Mesothelial cell of epicardium (in vitro differentiated cells): Measurements from ENCODE around the gene FHIT. TPM values are rescaled to one million over a fixed set of nuclear protein-coding genes. Genes with fewer than 3 reads are reported as not detected.

ENCODE experiments used
- DNase-seq, 2 experiments: peaks; one replicate each; pipeline ENCODE4 v3.0.0; 2021; ENCODE audit warnings: low spot score in 2 of 2; ENCODE audit not compliant: unreplicated experiment in 2 of 2
- H3K27ac Mint-ChIP-seq: 2 replicates; pipeline ENCODE4 v1.8.0; 2021; ENCODE audit warnings: mixed read lengths
- H3K27me3 Mint-ChIP-seq: 2 replicates; pipeline ENCODE4 v1.8.0; 2021; ENCODE audit warnings: low read depth, mixed read lengths
- H3K36me3 Mint-ChIP-seq: 2 replicates; pipeline ENCODE4 v1.8.0; 2021; ENCODE audit warnings: mixed read lengths
- H3K4me1 Mint-ChIP-seq: 2 replicates; pipeline ENCODE4 v1.8.0; 2021; ENCODE audit warnings: mixed read lengths
- H3K4me3 Mint-ChIP-seq: 2 replicates; pipeline ENCODE4 v1.8.0; 2021; ENCODE audit warnings: mild to moderate bottlenecking, moderate library complexity, mixed read lengths
- H3K9me3 Mint-ChIP-seq: 2 replicates; pipeline ENCODE4 v1.8.0; 2021; ENCODE audit warnings: mixed read lengths
- total RNA-seq: library from RNA; stranded (reverse); gene quantifications from 3 replicates; pipeline ENCODE4 v1.2.1, GENCODE V29; 2021
- TF ChIP-seq, protein P1 (sequence below): fragments of 200-600 bp; sonication (generic); IDR thresholded peaks from one replicate; pipeline ENCODE4 v1.5.0; 2021; ENCODE audit warnings: antibody characterized with exemption; ENCODE audit not compliant: unreplicated experiment

The FHIT gene
- total RNA-seq, 1 donor from 2014 or later: 10.7 TPM

DNA sequence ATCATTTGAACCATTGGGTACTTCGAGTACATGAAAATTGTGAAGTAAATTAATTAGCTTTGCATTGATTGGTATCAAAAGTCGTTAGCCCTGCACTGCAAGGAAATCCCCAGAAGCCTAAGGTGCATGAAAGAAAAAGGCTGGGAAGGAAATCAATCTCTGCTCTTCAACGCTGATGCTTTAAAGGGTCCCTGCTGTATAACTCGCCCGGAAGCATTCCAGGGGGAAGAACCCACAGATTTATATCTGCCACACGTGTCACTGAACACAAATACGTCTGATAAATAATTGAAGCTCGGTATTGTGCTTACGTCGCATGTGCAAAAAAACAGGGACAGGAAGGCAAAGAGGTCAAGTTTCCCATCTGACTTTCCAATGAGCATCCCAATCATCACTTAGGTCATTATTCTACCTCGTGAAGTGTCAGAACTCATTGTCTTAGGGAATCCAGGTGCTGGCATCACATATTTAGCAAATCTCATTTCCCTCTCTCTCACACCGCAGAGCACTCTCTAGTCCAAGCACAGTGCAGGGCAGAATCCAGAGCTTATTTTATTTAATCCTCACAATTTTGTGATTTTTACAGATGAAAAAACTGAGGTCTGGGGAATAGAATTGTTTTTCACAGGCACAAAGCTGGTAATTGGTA, 1397.1 kb downstream of the FHIT start:
- TF ChIP-seq, protein P1, sequence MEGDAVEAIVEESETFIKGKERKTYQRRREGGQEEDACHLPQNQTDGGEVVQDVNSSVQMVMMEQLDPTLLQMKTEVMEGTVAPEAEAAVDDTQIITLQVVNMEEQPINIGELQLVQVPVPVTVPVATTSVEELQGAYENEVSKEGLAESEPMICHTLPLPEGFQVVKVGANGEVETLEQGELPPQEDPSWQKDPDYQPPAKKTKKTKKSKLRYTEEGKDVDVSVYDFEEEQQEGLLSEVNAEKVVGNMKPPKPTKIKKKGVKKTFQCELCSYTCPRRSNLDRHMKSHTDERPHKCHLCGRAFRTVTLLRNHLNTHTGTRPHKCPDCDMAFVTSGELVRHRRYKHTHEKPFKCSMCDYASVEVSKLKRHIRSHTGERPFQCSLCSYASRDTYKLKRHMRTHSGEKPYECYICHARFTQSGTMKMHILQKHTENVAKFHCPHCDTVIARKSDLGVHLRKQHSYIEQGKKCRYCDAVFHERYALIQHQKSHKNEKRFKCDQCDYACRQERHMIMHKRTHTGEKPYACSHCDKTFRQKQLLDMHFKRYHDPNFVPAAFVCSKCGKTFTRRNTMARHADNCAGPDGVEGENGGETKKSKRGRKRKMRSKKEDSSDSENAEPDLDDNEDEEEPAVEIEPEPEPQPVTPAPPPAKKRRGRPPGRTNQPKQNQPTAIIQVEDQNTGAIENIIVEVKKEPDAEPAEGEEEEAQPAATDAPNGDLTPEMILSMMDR: no peak
- Mint-ChIP-seq H3K27me3 (peaks cover 10% of the 10 kb centered on the region), H3K9me3 (no peaks in the 10 kb centered on the region), H3K36me3 (no peaks in the 10 kb centered on the region), H3K4me1 (peaks cover 16% of the 10 kb centered on the region), H3K4me3 (no peak overlapping the region), H3K27ac (no peak overlapping the region)
- DNase-seq: no peak

DNA sequence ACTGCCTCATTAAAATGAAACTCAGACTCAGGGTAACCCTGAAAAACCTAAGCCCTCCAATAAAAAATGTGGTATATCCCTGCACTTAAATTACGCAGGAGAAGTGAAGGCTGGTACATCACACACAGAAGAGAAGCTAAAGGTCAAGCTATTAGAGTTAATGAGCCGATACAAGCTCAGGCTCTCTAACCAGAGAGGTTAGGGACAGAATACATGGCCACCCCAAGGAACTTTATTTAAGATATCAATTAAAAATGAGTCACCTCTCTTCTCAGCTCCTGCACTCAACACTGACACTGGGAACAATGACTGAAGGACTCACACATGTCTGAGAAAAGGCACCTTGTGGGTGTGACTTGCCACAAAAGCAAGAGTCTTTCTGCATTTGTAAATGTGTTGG, 1400.8 kb downstream of the FHIT start:
- Mint-ChIP-seq H3K27me3 (peaks cover 1% of the 10 kb centered on the region), H3K4me1 (peaks cover 5% of the 10 kb centered on the region), H3K27ac (no peak overlapping the region), H3K4me3 (no peak overlapping the region), H3K36me3 (peaks cover 5% of the 10 kb centered on the region), H3K9me3 (peaks cover 13% of the 10 kb centered on the region)
- DNase-seq: no peak
- TF ChIP-seq, protein P1: no peak

DNA sequence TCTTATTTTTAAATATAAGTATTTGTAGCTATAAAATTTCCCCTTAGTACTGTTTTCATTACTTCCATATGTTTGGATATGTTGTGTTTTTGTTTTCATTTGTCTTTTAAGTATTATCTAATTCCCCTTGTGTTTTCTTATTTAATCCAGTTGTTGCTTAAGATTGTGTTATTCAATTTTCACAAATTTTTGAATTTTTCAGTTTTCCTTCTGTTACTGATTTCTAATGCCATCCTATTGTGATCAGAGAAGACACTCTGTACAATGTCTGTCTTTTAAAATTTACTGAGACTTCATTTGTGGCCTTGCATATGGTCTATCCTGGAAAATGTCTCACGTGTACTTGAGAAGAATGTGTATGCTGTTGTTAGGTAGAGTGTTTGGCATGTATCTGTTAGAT, 1405.9 kb downstream of the FHIT start:
- no peak overlapping the region for H3K27ac Mint-ChIP-seq
- no peak for DNase-seq
- H3K36me3 Mint-ChIP-seq: peaks cover 5% of the 10 kb centered on the region
- no peaks in the 10 kb centered on the region for H3K4me1 Mint-ChIP-seq
- H3K4me3 Mint-ChIP-seq: no peak overlapping the region
- H3K27me3 Mint-ChIP-seq: peaks cover 2% of the 10 kb centered on the region
- peaks cover 21% of the 10 kb centered on the region for H3K9me3 Mint-ChIP-seq
- TF ChIP-seq, protein P1: no peak

DNA sequence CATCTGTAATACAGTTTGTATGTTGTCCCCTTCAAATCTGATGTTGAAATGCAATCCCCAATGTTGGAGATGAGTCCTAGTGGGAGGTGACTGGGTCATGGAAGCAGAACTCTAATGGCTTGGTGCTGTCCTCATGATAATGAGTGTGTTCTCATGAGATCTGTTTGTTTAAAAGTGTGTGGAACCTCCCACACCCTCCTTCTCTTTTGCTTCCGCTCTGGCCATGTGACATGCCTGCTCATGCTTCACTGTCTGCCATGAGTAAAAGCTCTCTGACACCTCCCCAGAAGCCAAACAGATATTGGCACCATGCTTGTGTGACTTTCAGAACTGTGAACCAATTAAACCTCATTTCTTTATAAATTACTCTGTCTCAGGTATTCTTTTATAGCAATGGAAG, 1407.4 kb downstream of the FHIT start:
- Mint-ChIP-seq H3K4me1 (no peaks in the 10 kb centered on the region), H3K36me3 (peaks cover 5% of the 10 kb centered on the region), H3K27me3 (peaks cover 2% of the 10 kb centered on the region), H3K9me3 (peaks cover 21% of the 10 kb centered on the region), H3K27ac (no peak overlapping the region), H3K4me3 (no peak overlapping the region)
- DNase-seq: no peak
- TF ChIP-seq, protein P1: no peak

DNA sequence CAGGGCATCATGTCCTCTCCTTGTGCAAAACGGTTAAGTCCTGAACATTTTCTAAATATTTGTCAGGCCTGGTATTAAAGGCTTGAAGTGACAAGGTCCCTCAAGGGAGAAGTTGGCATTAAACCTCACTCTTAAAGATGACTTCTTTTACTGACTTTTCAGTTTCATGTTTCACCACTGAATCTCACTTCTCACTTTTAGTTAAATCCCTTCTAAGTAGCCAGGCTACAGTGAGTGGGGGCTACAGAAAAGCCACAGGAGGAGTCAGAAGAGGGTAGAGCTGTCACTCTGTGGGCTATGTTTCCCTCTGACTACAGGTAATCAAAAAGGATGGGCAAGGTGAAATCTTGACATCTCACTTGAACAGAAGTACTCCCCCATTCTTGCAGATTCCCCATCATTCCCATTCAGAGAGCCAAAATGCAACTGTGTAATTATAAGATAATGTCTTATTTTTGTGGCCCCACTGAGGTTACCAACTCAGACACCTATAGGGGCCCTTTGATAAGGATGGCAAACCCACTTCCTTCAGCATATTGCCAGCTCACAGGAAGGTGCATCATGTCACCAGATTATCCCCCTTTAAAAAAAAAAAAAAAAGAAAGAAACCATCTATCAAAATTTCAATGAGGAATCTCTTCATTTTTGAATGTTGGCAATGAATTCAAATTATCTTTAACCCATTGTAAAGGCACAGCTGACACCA, 1411.3 kb downstream of the FHIT start:
- Mint-ChIP-seq H3K4me1 (no peaks in the 10 kb centered on the region), H3K27ac (no peak overlapping the region), H3K27me3 (peaks cover 2% of the 10 kb centered on the region), H3K36me3 (no peaks in the 10 kb centered on the region), H3K9me3 (peaks cover 12% of the 10 kb centered on the region), H3K4me3 (no peak overlapping the region)
- TF ChIP-seq, protein P1: no peak
- no peak for DNase-seq
